ENCODE results near the gene CA10. TPM values are rescaled to one million over a fixed set of nuclear protein-coding genes. Genes with fewer than 3 reads are reported as not detected.

The CA10 gene
- total RNA-seq, 1 donor from 2014 or later = not detected

- H3K4me1 Mint-ChIP-seq (ENCODE audit: unreplicated experiment) = no peaks in the 10 kb centered on the region
- H3K27me3 Mint-ChIP-seq (ENCODE audit: unreplicated experiment) = no peaks in the 10 kb centered on the region
- no peak for DNase-seq (ENCODE audit: extremely low spot score, unreplicated experiment)
- no peak for TF ChIP-seq CTCF (IDR thresholded peaks at IDR 0.05)
- no peak overlapping the region for H3K27ac Mint-ChIP-seq (ENCODE audit: unreplicated experiment)
- no peaks in the 10 kb centered on the region for H3K36me3 Mint-ChIP-seq (ENCODE audit: unreplicated experiment)
- H3K9me3 Mint-ChIP-seq (ENCODE audit: unreplicated experiment) = peaks cover 4% of the 10 kb centered on the region
- no peak overlapping the region for H3K4me3 Mint-ChIP-seq (ENCODE audit: unreplicated experiment)
Measured at GRCh38 chr17:51652529-51652928, 506.0 kb downstream of the CA10 start.

GRCh38 chr17:51651513-51652298, 506.8 kb downstream of the CA10 start:
- TF ChIP-seq CTCF (IDR thresholded peaks at IDR 0.05) = no peak
- Mint-ChIP-seq H3K9me3 (ENCODE audit: unreplicated experiment) (peaks cover 4% of the 10 kb centered on the region), H3K27ac (ENCODE audit: unreplicated experiment) (no peak overlapping the region), H3K4me1 (ENCODE audit: unreplicated experiment) (no peaks in the 10 kb centered on the region), H3K4me3 (ENCODE audit: unreplicated experiment) (no peak overlapping the region), H3K36me3 (ENCODE audit: unreplicated experiment) (no peaks in the 10 kb centered on the region), H3K27me3 (ENCODE audit: unreplicated experiment) (no peaks in the 10 kb centered on the region)
- DNase-seq (ENCODE audit: extremely low spot score, unreplicated experiment) = no peak

GRCh38 chr17:51650772-51651171, 507.7 kb downstream of the CA10 start:
- Mint-ChIP-seq H3K9me3 (ENCODE audit: unreplicated experiment) (peaks cover 4% of the 10 kb centered on the region), H3K4me3 (ENCODE audit: unreplicated experiment) (no peak overlapping the region), H3K36me3 (ENCODE audit: unreplicated experiment) (no peaks in the 10 kb centered on the region), H3K4me1 (ENCODE audit: unreplicated experiment) (no peaks in the 10 kb centered on the region), H3K27ac (ENCODE audit: unreplicated experiment) (no peak overlapping the region), H3K27me3 (ENCODE audit: unreplicated experiment) (no peaks in the 10 kb centered on the region)
- no peak for DNase-seq (ENCODE audit: extremely low spot score, unreplicated experiment)
- TF ChIP-seq CTCF (IDR thresholded peaks at IDR 0.05) = no peak

GRCh38 chr17:51650202-51650601, 508.3 kb downstream of the CA10 start:
- no peaks in the 10 kb centered on the region for H3K4me1 Mint-ChIP-seq (ENCODE audit: unreplicated experiment)
- peaks cover 4% of the 10 kb centered on the region for H3K9me3 Mint-ChIP-seq (ENCODE audit: unreplicated experiment)
- no peak overlapping the region for H3K4me3 Mint-ChIP-seq (ENCODE audit: unreplicated experiment)
- no peaks in the 10 kb centered on the region for H3K27me3 Mint-ChIP-seq (ENCODE audit: unreplicated experiment)
- H3K27ac Mint-ChIP-seq (ENCODE audit: unreplicated experiment) = no peak overlapping the region
- no peak for TF ChIP-seq CTCF (IDR thresholded peaks at IDR 0.05)
- no peak for DNase-seq (ENCODE audit: extremely low spot score, unreplicated experiment)
- no peaks in the 10 kb centered on the region for H3K36me3 Mint-ChIP-seq (ENCODE audit: unreplicated experiment)

- TF ChIP-seq CTCF (IDR thresholded peaks at IDR 0.05) = no peak
- H3K4me1 Mint-ChIP-seq (ENCODE audit: unreplicated experiment) = no peaks in the 10 kb centered on the region
- no peak overlapping the region for H3K27ac Mint-ChIP-seq (ENCODE audit: unreplicated experiment)
- H3K4me3 Mint-ChIP-seq (ENCODE audit: unreplicated experiment) = no peak overlapping the region
- no peak for DNase-seq (ENCODE audit: extremely low spot score, unreplicated experiment)
- peaks cover 11% of the 10 kb centered on the region for H3K9me3 Mint-ChIP-seq (ENCODE audit: unreplicated experiment)
- H3K27me3 Mint-ChIP-seq (ENCODE audit: unreplicated experiment) = no peaks in the 10 kb centered on the region
- no peaks in the 10 kb centered on the region for H3K36me3 Mint-ChIP-seq (ENCODE audit: unreplicated experiment)
Measured at GRCh38 chr17:51647826-51648225, 510.7 kb downstream of the CA10 start.

Data from osteocyte (in vitro differentiated cells).